ENCODE results near the gene ZNF732. TPM values are rescaled to one million over a fixed set of nuclear protein-coding genes. Genes with fewer than 3 reads are reported as not detected.

Gene ZNF732
- total RNA-seq, 4 donors from 2014 or later, result 1.4 to 2.3 (median 1.7) TPM

DNA sequence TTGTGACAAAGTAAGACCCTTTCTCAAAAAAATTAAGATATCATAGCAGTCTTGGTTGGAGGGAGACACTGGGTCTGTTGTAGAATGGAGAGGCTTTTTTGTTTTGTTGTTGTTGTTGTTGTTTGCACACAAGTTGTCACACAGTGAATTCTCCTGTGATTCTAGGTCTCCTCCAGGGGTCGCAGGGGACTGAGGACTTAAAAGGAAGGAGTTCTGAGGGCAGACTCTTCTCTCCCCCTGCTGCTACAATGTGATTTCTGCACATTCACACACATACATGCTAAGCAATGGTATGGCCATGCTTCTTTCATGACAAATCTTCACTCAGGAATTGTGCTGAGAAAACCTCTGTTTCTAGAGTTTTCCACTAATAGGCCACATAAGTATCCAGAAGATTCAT, 71.1 kb downstream of the ZNF732 start:
- no peaks in the 10 kb centered on the region for H3K36me3 ChIP-seq
- no peak overlapping the region for H3K4me3 ChIP-seq
- no peak for DNase-seq
- intact Hi-C loops (cut with DNase I), result no loop called here
- H3K4me1 ChIP-seq, result no peaks in the 10 kb centered on the region
- WGBS, 2 donors, result 38 to 55% methylated on average over 1 of the region's 1 CpG
- no peaks in the 10 kb centered on the region for H3K27me3 ChIP-seq
- TF ChIP-seq, protein P1, sequence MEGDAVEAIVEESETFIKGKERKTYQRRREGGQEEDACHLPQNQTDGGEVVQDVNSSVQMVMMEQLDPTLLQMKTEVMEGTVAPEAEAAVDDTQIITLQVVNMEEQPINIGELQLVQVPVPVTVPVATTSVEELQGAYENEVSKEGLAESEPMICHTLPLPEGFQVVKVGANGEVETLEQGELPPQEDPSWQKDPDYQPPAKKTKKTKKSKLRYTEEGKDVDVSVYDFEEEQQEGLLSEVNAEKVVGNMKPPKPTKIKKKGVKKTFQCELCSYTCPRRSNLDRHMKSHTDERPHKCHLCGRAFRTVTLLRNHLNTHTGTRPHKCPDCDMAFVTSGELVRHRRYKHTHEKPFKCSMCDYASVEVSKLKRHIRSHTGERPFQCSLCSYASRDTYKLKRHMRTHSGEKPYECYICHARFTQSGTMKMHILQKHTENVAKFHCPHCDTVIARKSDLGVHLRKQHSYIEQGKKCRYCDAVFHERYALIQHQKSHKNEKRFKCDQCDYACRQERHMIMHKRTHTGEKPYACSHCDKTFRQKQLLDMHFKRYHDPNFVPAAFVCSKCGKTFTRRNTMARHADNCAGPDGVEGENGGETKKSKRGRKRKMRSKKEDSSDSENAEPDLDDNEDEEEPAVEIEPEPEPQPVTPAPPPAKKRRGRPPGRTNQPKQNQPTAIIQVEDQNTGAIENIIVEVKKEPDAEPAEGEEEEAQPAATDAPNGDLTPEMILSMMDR (IDR thresholded peaks at IDR 0.05), result no peak
- no peak for TF ChIP-seq POLR2A (IDR thresholded peaks at IDR 0.05)
- H3K9me3 ChIP-seq, result peaks cover 0 to 33% (median 5%) of the 10 kb centered on the region in 3 donors
- H3K27ac ChIP-seq, result no peak overlapping the region

DNA sequence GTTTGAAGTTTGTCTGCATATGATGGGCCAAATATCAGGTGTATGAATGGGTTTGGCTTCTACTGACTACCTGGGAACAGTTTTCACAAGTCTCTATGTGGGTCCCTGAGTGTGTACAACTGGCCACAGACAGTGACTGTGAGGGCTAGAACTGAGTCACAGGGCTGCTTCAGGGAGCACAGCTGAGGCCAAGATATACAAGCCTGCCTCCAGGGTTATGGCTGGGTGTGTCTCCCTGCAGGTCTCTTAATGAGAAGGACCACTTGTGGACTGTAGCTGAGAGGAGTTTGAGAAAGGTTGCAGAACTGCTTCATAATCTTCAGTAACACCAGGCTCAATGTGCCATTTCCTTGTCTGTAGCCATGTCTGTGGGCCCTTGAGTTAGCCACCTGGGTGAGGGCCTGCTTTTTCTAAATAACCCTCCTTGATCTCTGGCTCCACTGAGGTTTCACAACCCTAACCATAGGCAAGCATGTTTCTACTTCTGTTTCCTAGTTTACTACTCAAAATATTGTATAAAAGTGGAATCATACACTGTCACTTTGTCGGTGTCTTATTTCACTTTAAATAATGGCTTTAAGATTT, 81.3 kb downstream of the ZNF732 start:
- WGBS, 2 donors, result 88 to 96% methylated on average over 1 of the region's 1 CpG
- Histone ChIP-seq H3K27me3 (no peaks in the 10 kb centered on the region), H3K36me3 (no peaks in the 10 kb centered on the region), H3K9me3 (peaks cover 0 to 55% (median 5%) of the 10 kb centered on the region in 3 donors), H3K4me1 (no peaks in the 10 kb centered on the region), H3K27ac (no peak overlapping the region), H3K4me3 (no peak overlapping the region)
- no peak for TF ChIP-seq POLR2A (IDR thresholded peaks at IDR 0.05)
- TF ChIP-seq, protein P1 (IDR thresholded peaks at IDR 0.05), result no peak
- no peak for DNase-seq
- intact Hi-C loops (cut with DNase I), result no loop called here

Small RNA genes within 50 kb of the gene (small RNA-seq; reads per million reads assigned to genes)
- 0 reads per million in 4 donors for gene AC079140.2
- 0 reads per million in 4 donors for gene MIR571

Other genes starting within 250 kb of the ZNF732 start
- 1 to 10 TPM; 4.1 to 7.2 (median 4.8) TPM for gene ZNF718, start 181.0 kb downstream of the ZNF732 start, total RNA-seq
- gene ZNF141, start 32.3 kb upstream of the ZNF732 start, total RNA-seq, result 10 to 100 TPM in 1 of 4 donors, 1 to 10 TPM in 3; 5.9 to 24.4 (median 7.3) TPM
- gene ZNF721, start 193.7 kb upstream of the ZNF732 start, total RNA-seq, result 10 to 100 TPM in 3 of 4 donors, 1 to 10 TPM in 1; 6.7 to 26.5 (median 15.0) TPM
- gene PIGG, start 193.7 kb upstream of the ZNF732 start, total RNA-seq, result 10 to 100 TPM; 30.2 to 46.2 (median 34.2) TPM

Measured in esophagus squamous epithelium (tissue), 5 donors.